ENCODE results near the gene ZDHHC24.

ZDHHC24 gene

DNA sequence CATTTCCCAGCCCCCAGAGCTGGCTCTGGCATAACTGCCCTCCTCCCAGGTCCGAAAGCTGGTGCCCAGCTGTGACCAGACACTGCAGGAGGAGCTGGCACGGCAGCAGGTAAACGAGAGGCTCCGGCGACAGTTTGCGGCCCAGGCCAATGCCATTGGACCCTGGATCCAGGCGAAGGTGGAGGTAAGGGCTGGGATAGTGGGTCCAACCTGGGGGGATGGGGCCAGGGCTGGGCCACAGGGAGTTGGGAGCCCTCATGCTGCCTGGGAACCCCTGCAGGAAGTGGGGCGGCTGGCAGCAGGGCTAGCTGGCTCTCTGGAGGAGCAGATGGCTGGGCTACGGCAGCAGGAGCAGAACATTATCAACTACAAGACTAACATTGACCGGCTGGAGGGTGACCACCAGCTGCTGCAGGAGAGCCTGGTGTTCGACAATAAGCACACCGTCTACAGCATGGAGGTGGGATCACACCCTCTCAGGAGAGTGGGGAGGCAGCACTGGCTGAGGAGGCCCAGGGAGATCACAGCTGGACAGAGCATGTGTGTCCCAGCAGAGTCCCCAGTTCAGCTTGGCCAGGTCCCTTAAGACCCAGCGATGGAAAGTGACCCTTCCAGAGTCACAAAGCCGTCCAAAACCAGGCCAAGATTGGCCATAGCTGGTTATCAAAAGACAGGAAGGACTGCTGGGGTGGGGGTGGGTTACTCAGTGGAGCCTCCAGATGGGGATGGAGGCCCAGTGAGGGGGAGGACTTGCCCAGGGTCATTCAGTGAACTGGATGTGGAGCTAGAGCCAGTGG is 15.5 kb upstream of the ZDHHC24 start:
- no peak for DNase-seq (ENCODE audit: low read depth)
- H3K4me3 ChIP-seq (replicated peaks; ENCODE audit: low read depth, low read length) = no peak overlapping the region
- TF ChIP-seq, protein P1, sequence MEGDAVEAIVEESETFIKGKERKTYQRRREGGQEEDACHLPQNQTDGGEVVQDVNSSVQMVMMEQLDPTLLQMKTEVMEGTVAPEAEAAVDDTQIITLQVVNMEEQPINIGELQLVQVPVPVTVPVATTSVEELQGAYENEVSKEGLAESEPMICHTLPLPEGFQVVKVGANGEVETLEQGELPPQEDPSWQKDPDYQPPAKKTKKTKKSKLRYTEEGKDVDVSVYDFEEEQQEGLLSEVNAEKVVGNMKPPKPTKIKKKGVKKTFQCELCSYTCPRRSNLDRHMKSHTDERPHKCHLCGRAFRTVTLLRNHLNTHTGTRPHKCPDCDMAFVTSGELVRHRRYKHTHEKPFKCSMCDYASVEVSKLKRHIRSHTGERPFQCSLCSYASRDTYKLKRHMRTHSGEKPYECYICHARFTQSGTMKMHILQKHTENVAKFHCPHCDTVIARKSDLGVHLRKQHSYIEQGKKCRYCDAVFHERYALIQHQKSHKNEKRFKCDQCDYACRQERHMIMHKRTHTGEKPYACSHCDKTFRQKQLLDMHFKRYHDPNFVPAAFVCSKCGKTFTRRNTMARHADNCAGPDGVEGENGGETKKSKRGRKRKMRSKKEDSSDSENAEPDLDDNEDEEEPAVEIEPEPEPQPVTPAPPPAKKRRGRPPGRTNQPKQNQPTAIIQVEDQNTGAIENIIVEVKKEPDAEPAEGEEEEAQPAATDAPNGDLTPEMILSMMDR (IDR thresholded peaks at IDR 0.05; ENCODE audit: low read length, missing control alignments) = no peak

DNA sequence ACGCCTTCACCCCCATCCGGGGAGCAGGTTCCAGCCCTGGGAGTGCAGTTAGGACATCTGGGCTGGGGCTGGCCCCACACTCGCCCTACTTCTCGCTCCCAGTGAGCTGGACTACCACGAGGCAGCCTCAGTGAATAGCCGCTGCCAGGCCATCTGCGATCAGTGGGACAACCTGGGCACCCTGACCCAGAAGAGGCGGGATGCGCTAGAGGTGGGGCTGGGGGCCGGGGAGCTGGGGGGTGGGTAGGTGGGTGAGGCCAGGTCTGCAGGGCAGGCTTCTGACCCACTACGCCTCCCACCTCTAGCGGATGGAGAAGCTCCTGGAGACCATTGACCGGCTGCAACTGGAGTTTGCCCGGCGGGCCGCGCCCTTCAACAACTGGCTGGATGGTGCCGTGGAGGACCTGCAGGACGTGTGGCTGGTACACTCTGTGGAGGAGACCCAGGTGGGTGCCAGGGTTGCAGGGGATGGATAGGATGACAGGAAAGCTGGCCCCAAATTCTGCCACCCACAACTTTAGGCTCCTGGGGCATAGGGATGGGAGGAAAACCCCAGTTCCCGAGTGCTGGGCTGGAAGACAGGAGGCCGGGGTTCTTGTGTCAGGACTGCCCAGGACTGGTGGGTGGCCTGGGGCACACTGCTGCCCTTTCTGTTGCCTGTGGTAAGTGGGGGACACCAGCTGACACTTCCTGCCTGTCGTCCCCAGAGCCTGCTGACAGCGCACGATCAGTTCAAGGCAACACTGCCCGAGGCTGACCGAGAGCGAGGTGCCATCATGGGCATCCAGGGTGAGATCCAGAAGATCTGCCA is 14.2 kb upstream of the ZDHHC24 start:
- TF ChIP-seq, protein P1 (IDR thresholded peaks at IDR 0.05; ENCODE audit: low read length, missing control alignments) = no peak
- no peak overlapping the region for H3K4me3 ChIP-seq (replicated peaks; ENCODE audit: low read depth, low read length)
- DNase-seq (ENCODE audit: low read depth) = no peak

DNA sequence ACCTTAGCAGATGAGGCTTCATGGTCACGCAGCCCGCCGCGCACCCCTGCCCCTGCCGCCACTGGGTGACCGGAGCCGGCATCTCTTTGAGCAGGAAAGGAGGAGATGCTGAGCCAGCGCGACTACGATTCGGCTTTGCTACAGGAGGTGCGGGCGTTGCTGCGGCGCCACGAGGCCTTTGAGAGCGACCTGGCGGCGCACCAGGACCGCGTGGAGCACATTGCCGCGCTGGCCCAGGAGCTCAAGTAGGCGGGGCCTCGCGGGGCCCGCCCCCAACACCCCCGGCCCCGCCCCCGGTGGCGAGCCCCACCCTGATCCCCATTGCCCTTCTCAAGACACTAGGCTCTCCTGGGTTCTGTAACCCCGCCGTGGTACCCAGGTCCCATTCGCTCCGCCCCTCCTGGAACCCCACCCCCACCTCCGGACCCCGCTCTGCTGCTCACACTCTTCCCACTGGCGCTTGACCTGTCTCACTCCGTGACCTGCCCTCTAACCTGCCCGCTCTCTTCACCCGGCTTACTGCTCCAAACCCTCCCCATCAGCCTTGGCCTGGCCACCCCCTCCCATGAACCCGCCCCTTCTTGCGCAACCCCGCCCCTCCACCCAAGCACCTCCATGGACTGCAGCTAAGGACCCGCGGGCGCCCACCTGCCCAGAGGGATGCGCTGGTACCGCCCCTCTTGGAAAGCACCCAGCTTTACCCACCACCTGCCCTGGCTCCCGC is 13.5 kb upstream of the ZDHHC24 start:
- peak; percentile 28 for DNase-seq (ENCODE audit: low read depth)
- no peak overlapping the region for H3K4me3 ChIP-seq (replicated peaks; ENCODE audit: low read depth, low read length)
- TF ChIP-seq, protein P1 (IDR thresholded peaks at IDR 0.05; ENCODE audit: low read length, missing control alignments) = no peak

DNA sequence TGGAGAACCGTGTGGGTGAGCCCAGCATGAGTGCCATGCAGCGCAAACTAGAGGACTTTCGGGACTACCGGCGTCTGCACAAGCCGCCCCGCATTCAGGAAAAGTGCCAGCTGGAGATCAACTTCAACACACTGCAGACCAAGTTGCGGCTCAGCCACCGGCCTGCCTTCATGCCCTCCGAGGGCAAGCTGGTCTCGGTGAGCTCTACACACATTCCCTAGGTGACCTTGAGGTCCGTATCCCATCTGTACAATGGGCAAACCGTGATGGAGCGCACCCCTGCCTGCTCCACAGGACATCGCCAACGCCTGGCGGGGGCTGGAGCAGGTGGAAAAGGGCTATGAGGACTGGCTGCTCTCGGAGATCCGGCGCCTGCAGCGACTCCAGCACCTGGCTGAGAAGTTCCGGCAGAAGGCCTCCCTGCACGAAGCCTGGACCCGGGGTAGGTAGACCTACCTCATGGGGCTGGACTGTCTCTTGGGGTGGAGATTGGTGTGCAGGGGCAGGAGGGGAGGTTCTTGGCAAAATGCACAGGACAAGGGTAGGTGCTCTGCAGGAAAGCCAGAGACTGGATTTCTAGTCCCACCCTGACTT is 12.0 kb upstream of the ZDHHC24 start:
- no peak overlapping the region for H3K4me3 ChIP-seq (replicated peaks; ENCODE audit: low read depth, low read length)
- DNase-seq (ENCODE audit: low read depth) = no peak
- TF ChIP-seq, protein P1 (IDR thresholded peaks at IDR 0.05; ENCODE audit: low read length, missing control alignments) = no peak

DNA sequence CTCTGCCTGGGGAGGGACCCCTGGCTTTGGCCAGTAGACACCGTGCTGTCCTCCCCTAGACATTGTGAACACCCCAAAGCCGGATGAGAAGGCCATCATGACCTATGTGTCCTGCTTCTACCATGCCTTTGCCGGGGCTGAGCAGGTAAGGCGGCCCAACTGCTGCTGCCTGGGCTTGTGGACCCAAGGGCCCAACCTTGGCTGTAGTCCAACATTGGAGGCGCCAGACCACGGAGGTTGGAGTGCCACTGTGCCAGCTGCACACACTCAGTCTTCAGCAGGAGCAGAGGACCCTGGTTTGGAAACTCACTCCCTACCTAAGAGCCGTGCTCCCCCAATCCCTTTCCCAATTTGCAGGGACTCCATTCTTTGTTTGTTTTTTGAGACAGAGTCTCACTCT is 10.2 kb upstream of the ZDHHC24 start:
- TF ChIP-seq, protein P1 (IDR thresholded peaks at IDR 0.05; ENCODE audit: low read length, missing control alignments) = no peak
- no peak for DNase-seq (ENCODE audit: low read depth)
- H3K4me3 ChIP-seq (replicated peaks; ENCODE audit: low read depth, low read length) = no peak overlapping the region

DNA sequence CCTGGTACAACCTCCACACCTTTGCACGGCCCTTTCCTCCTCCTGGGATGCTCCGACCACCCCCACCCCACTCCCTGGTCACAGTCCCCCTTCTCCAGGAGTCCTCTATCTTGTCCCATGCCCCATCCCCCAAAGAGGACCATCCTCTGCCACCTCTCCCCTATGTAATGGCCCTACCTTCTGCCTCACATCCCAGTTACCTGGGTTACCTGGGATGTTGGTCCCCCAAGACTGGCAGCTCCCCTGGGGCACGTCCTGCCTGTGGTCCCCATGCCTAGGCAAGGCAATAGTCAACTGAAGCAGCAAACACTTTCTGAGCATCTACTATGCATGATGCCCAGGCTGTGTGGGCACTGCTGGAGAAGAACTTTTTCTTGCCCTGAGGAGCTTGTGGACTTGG is 9.6 kb upstream of the ZDHHC24 start:
- TF ChIP-seq, protein P1 (IDR thresholded peaks at IDR 0.05; ENCODE audit: low read length, missing control alignments) = no peak
- DNase-seq (ENCODE audit: low read depth) = no peak
- no peak overlapping the region for H3K4me3 ChIP-seq (replicated peaks; ENCODE audit: low read depth, low read length)

All from fibroblast of pulmonary artery (primary cell).